ENCODE results near the gene TIPARP.

TIPARP gene

DNA sequence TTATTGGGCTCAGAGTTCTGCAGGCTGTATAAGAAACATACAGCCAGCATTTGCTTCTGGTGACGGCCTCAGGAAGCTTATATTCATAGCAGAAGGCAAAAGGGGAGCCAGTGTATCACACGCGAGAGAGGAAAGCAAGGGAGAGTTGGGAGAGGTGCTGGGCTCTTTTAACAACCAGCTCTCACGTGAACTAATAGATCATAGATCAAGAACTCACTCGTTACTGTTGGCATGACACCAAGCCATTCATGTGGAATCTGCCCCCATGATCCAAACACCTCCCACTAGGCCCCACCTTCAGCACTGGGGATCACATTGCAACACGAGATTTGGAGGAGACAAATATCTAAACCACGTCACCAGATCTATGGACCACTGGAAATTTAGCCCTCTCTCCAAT is 70.2 kb downstream of the TIPARP start:
- H3K27me3 ChIP-seq (ENCODE audit: insufficient read depth, low read length) = no peaks in the 10 kb centered on the region
- no peak overlapping the region for H3K9ac ChIP-seq (ENCODE audit: low read length)
- no peaks in the 10 kb centered on the region for H3K79me2 ChIP-seq (ENCODE audit: insufficient read depth, low read length)
- H3K4me3 ChIP-seq (ENCODE audit: low read depth, low read length, poor library complexity, severe bottlenecking) = no peak overlapping the region
- H2AFZ ChIP-seq (ENCODE audit: low read length) = no peak overlapping the region
- H3K36me3 ChIP-seq (ENCODE audit: insufficient read depth, low read length) = no peaks in the 10 kb centered on the region; the same call in 1 of the 2 replicates
- no peaks in the 10 kb centered on the region for H3F3A ChIP-seq (ENCODE audit: insufficient read depth, low read length)
- no peaks in the 10 kb centered on the region for H3K4me1 ChIP-seq (ENCODE audit: insufficient read depth, low read length, severe bottlenecking)
- TF ChIP-seq, protein P1, sequence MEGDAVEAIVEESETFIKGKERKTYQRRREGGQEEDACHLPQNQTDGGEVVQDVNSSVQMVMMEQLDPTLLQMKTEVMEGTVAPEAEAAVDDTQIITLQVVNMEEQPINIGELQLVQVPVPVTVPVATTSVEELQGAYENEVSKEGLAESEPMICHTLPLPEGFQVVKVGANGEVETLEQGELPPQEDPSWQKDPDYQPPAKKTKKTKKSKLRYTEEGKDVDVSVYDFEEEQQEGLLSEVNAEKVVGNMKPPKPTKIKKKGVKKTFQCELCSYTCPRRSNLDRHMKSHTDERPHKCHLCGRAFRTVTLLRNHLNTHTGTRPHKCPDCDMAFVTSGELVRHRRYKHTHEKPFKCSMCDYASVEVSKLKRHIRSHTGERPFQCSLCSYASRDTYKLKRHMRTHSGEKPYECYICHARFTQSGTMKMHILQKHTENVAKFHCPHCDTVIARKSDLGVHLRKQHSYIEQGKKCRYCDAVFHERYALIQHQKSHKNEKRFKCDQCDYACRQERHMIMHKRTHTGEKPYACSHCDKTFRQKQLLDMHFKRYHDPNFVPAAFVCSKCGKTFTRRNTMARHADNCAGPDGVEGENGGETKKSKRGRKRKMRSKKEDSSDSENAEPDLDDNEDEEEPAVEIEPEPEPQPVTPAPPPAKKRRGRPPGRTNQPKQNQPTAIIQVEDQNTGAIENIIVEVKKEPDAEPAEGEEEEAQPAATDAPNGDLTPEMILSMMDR (IDR thresholded peaks at IDR 0.05; ENCODE audit: low read length) = no peak
- no peak for TF ChIP-seq EZH2 (IDR thresholded peaks at IDR 0.05; ENCODE audit: borderline replicate concordance, low read length)
- H4K20me1 ChIP-seq (ENCODE audit: insufficient read depth, low read length) = no peaks in the 10 kb centered on the region
- H3K27ac ChIP-seq (ENCODE audit: low read depth, low read length, poor library complexity, severe bottlenecking) = no peak overlapping the region
- H3K4me2 ChIP-seq (ENCODE audit: low read length) = no peak overlapping the region
- H3K9me3 ChIP-seq (ENCODE audit: low read length) = peaks cover 18% of the 10 kb centered on the region
- no peaks in the 10 kb centered on the region for H3K9me2 ChIP-seq (ENCODE audit: low read depth, low read length)

DNA sequence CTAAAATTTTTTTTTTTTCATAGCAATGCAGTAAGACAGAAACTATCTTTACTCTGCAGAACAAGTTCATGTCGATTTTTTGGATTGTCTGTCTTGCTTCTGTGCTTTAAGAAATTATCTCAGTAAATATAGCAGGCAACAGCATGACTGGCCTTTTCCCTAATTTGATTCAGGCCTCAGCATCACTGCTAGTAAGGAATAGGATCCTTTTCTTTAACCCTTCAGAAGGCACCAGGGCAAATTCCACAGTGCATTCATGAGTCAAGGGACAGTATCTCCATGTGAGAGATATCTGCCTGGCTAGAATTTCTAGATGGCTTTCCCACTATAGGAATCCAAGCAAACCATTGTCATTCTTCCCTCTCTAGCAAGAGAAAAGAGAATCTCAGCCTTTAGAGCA is 71.4 kb downstream of the TIPARP start:
- Histone ChIP-seq H3K4me3 (ENCODE audit: low read depth, low read length, poor library complexity, severe bottlenecking) (no peak overlapping the region), H3K27ac (ENCODE audit: low read depth, low read length, poor library complexity, severe bottlenecking) (no peak overlapping the region), H4K20me1 (ENCODE audit: insufficient read depth, low read length) (no peaks in the 10 kb centered on the region), H3K9me3 (ENCODE audit: low read length) (peaks cover 18% of the 10 kb centered on the region), H3F3A (ENCODE audit: insufficient read depth, low read length) (no peaks in the 10 kb centered on the region), H3K27me3 (ENCODE audit: insufficient read depth, low read length) (no peaks in the 10 kb centered on the region), H3K79me2 (ENCODE audit: insufficient read depth, low read length) (no peaks in the 10 kb centered on the region), H3K9ac (ENCODE audit: low read length) (no peak overlapping the region), H2AFZ (ENCODE audit: low read length) (no peak overlapping the region), H3K36me3 (ENCODE audit: insufficient read depth, low read length) (no peaks in the 10 kb centered on the region; the same call in 1 of the 2 replicates), H3K4me2 (ENCODE audit: low read length) (no peak overlapping the region), H3K9me2 (ENCODE audit: low read depth, low read length) (no peaks in the 10 kb centered on the region), H3K4me1 (ENCODE audit: insufficient read depth, low read length, severe bottlenecking) (no peaks in the 10 kb centered on the region)
- TF ChIP-seq EZH2 (IDR thresholded peaks at IDR 0.05; ENCODE audit: borderline replicate concordance, low read length) = no peak
- TF ChIP-seq, protein P1 (IDR thresholded peaks at IDR 0.05; ENCODE audit: low read length) = no peak

DNA sequence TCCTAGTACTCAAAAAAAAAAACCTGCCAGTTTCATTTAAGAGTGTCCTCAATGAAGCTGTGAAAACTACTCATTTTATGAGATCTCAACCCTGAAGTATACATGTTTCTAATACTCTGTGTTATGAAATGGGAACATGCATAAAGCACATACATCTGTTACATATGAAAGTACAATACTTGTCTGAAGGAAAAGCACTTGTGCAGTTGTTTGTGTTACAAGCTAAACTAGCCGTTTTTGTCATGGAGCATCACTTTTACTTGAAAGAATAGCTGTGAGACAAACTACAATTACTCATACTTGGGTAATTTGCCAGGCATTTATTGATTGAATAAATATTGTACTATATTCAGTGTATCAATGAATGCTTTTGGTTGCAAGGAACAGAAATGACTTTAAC is 72.7 kb downstream of the TIPARP start:
- Histone ChIP-seq H3F3A (ENCODE audit: insufficient read depth, low read length) (no peaks in the 10 kb centered on the region), H3K4me3 (ENCODE audit: low read depth, low read length, poor library complexity, severe bottlenecking) (no peak overlapping the region), H3K9me2 (ENCODE audit: low read depth, low read length) (no peaks in the 10 kb centered on the region), H3K36me3 (ENCODE audit: insufficient read depth, low read length) (no peaks in the 10 kb centered on the region; the same call in 1 of the 2 replicates), H3K79me2 (ENCODE audit: insufficient read depth, low read length) (no peaks in the 10 kb centered on the region), H4K20me1 (ENCODE audit: insufficient read depth, low read length) (no peaks in the 10 kb centered on the region), H2AFZ (ENCODE audit: low read length) (no peak overlapping the region), H3K27ac (ENCODE audit: low read depth, low read length, poor library complexity, severe bottlenecking) (no peak overlapping the region), H3K4me1 (ENCODE audit: insufficient read depth, low read length, severe bottlenecking) (no peaks in the 10 kb centered on the region), H3K9ac (ENCODE audit: low read length) (no peak overlapping the region), H3K27me3 (ENCODE audit: insufficient read depth, low read length) (no peaks in the 10 kb centered on the region), H3K4me2 (ENCODE audit: low read length) (no peak overlapping the region), H3K9me3 (ENCODE audit: low read length) (peaks cover 18% of the 10 kb centered on the region)
- TF ChIP-seq, protein P1 (IDR thresholded peaks at IDR 0.05; ENCODE audit: low read length) = no peak
- no peak for TF ChIP-seq EZH2 (IDR thresholded peaks at IDR 0.05; ENCODE audit: borderline replicate concordance, low read length)

All from OCI-LY1 (cell line).